HG03378 (cell line): ENCODE measurements around the gene SCD.

ENCODE experiments used
- ATAC-seq: cut with Tn5 transposase; IDR thresholded peaks from one replicate; pipeline ENCODE4 v1.9.1; 2021; ENCODE audit warnings: mild to moderate bottlenecking, moderate library complexity; ENCODE audit not compliant: unreplicated experiment

The SCD gene

DNA sequence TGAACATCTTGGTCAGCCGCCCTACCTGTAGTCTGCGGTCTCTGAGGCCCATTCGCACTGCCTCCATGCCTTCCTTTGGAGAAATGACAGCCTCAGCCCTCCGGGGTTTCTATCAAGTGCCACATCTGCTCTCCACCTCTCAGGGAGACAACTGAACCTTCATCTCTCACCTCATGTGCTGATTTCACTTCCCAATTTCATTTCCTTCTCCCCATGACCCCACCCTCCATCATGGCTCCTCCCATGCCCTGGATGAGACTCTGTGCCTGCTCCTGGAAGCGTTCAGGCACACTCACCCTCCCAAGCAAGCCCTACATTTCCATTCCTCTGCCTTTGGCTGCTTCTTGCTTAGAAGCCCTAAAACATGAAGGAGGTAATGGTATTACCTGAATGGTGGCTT lies 7.8 kb upstream of the SCD start:
- no peak for ATAC-seq

DNA sequence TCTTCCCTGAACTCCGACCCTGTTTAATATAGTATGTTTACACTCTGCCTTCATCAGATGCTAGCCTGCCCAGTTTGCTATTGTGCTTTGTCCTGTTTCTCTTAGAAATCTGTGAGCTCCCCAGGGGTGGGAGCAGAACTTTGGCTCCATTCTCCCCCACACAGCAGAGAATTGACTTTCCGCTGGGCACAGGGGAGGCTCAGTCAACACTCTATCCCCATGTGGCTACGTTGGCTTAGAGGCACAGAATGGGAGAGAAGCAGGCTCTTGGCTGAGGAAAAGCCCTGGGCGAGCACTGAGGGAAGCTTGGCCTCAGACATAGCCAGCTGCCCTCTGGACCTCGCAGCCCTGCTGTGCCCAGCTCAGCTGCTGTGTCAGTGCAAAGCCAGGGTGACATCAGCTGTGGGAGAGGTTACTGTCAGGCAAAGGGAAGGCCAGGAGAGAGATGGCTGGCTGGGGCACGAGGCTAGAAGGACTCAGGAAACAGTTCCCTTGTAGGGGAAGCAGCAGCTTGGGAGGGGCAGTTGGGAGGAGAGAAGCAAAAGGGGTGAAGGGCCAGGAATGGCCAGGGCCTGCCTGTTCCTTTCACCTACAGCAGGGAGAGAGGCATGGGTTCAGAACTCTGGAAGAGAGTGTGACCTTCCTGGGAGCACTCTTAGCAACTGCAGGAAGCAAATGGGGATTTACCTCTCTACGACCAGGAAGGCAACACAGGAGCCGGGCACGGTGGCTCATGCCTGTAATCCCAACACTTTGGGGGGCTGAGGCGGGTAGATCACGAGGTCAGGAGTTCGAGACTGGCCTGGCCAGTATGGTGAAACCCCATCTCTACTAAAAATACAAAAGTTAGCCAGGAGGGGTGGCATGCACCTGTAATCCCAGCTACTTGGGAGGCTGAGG lies 5.8 kb upstream of the SCD start:
- ATAC-seq, result no peak

DNA sequence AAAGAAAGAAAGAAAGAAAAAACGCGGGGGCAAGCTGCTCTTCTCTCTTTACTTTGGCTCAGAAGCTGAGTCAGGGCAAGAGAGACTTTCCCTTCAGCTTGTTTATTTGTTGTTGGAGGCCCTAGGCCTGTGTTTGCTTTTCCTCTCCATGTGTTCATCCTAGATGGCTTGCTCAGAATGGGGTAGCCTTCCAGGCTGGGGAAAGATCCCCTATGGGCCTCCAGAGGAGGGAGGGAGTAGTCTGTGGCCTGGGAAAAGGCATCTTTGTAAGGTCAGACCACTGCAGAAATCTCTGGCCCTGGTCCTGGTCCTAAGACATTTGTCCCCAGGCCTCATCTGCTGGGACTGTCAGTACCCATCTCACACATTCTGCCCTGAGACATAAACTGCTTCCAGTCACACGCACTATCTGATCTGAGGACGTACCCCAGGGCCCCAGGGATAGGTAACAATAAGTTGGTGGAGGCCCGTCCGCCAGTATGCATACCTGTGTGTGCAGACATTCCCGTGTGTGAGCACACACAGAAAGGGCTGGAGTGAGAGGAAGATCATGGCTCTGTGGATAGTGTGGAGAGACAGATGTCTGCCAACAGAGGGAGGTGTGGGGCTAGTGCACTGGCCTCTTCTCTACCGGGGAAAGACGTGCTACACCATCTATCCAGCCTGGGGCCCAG lies 4.9 kb upstream of the SCD start:
- no peak for ATAC-seq

DNA sequence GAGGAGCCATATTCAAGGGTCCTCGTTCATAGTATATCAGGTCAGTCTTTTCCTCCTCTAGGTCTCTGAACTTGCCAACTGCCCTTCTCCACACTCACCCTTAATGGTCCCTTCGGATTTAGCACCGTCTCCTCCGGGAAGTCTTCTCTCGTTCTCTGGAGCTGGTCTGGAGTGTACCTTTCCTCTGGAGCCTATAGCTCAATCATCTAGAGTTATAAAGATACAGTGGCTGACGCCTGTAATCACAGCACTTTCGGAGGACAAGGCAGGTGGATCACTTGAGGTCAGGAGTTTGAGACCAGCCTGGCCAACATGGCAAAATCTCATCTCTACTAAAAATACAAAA lies 4.4 kb upstream of the SCD start:
- no peak for ATAC-seq

DNA sequence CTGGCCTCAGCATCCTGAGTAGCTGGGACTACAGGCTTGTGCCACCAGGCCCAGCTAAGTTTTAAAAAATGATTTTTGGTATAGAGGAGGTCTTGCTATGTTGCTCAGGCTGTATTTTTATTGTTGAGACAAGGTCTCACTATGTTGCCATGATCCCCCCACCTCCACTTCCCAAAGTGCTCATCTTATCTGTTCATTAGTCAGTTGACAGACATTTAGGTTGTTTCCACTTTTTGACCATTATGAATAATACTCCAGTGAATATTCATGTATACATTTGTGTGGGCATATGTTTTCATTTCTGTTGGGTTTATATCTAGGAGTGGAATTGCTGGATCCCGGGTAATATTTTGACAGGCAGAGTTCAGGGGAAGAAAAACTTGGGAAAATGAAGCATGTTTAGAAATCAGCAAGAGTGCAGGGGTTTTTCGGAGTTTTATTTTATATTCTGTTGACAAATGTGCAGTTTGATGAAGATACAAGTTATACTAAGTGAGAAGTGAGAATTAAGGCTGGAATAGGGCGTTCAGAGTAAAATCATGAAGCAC lies 2.7 kb upstream of the SCD start:
- no peak for ATAC-seq

DNA sequence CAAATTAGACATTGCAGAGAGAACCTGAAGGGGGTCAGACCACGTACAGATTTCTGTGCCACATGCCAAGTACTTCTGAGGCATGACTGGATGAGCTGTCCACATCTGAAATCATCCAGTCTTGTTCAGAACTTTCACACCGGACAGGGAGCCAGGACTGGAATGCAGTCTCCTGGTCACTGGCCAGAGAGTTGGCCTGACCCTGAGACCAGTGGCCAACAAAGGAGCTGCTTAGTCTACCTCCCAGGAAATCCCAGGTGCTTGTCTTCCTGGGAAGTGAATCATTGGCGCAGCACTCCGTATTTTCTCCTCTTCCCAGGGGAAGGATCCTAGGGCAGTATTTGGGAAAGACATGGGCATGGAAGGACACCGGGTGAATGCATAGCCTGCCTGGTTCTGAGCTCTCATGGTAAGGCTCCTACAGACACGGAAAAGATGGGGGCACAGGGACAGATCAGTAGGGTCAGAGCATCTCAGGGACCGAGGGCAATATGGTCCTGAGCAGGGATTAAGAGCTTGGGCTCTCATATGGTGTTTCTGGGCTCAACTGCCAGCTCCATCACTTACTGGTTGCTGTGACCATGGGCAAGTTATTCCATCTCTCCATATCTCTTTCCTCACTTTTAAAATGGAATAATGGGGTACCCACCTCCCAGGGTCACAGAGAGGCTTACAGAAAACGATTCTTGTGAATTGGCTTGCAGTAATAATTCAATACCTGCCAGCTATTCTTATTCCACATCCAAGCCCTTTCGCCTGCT lies 1.3 kb upstream of the SCD start:
- ATAC-seq, result no peak

DNA sequence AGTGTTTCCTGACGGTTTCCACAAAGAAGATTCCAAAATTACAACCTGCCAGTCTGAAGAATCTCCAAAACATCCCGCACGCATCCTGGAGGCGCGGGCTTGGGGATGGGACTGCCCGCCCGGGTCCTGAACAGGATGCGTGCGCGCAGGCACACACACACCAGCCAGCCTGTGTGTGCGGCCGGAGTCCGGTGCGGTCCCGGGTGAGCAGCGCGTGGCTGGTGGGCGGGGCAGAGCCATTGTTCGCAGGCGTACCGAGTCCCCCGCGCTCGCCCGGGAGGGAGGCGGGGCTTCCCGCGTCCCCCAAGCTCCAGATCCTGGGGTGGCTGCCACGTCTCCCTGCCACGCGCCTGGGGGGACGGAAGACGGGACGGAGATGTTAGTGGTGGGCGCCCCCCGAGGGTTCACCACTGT lies 675 bp upstream of the SCD start:
- ATAC-seq, result peak; percentile 18

DNA sequence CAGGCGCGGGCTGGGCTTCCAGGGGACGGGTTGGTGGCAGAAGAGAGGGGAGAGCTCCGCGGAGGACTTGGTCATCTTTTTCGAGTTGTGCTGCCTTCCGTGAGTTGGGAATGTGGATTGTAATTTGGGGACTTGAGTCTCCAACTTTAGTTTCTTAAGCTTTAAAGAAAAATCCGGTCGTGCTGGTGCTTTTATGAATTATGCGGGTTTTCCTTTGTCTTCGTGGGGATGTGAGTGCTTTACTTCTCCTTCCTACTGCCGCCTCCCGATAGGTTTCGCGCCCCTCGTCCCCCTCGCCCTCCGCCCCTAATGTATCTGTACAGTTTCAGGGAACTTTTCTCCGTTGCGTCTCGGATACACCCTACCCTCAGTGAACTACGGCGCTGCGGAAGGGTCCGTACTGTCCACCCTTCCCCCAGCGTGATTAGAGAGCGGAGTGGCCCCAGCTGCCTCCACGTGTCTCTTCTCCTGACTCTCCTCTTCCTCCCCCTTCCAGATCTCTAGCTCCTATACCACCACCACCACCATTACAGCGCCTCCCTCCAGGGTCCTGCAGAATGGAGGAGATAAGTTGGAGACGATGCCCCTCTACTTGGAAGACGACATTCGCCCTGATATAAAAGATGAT lies 649 bp downstream of the SCD start:
- no peak for ATAC-seq

DNA sequence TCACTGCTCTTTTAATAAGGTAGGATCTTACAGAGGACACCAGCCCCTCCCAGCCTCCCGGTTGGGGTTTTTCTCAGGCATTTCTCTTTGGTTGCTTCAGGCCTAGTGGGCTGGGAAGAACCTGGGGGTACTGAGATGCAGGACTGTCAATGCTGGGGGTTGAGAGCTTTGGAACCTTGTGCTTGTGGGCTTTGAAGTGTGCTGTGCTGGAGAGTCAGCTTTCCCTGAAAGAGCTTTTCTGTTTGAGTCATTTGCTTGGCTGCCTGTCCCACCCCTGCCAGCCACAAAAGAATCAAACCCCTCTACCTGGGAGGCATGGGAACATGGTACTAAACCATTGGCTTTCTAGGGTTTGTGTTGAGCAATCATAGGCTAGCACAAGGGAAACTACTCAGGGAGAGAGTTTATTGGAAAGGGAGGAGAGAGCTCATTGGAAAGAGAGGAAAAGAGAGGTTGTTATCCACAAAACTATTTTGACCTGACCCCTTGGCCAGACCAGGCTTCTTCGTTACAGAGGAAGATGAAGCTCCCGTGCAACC lies 1.4 kb downstream of the SCD start:
- ATAC-seq, result no peak

DNA sequence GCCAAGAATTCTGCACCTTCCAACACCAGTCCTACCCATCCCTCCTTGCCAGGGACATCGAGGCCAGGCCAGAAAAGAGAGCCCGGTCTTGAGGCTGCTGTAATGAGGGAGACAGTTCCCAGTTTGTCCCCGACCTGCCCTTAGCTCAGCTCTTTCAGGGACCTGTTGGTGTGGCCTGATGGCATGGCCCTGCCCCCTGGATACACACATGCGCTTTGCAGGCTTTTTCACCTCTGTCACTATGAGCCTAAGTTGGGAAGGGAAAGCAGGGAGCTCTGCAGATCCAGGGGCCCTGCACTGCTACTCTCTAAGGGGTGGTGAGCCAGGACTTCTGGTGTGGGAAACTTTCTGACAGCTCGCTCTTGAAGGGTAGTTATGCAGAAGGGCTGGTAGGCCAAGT lies 2.1 kb downstream of the SCD start:
- ATAC-seq, result no peak

DNA sequence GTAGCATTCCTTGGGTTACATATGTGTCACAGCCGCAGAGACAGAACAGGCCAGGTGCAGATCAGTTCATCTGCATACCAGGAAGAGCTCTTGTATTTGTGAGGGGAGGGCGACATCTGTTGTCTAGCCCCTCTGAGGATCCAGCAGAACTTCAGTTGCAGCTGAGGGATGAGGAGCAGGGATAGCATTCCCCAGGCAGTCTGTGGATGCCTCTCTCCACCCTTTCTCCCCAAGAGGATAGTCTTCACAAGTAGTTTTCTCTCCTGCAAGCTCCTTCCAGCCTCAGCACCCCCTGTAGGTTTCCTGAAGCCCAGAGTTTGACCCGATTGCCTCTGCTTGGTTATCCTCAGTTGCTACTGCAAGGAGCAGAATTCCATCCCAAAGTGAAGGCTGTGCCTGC lies 2.6 kb downstream of the SCD start:
- ATAC-seq, result no peak

DNA sequence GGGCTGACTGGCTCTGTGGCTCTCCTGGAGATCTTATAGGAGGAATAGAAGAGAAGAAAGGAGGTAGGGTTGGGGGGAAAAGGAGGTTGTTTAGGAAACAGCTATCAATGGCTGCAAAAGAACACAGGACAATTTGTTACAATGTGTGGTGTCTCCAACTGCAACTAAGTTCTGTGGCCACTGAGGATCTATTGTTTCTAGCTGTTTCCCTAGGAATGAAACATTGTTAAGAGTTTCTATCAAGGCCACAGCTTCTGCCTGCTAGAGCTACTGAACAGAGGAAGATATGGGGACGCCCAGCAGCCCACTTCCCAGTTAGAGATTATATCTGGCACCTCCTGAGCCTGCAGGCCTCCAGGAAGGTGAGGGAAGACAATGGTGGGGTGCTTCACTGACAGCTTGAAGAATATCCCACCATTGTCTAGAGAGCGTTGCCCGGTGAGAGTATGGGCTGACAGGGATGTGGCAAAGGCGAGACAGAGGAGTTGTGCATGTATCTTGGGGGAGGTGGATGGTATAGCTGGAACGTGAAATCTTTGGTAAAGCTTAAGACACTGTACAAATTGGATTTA lies 4.0 kb downstream of the SCD start:
- ATAC-seq, result no peak

DNA sequence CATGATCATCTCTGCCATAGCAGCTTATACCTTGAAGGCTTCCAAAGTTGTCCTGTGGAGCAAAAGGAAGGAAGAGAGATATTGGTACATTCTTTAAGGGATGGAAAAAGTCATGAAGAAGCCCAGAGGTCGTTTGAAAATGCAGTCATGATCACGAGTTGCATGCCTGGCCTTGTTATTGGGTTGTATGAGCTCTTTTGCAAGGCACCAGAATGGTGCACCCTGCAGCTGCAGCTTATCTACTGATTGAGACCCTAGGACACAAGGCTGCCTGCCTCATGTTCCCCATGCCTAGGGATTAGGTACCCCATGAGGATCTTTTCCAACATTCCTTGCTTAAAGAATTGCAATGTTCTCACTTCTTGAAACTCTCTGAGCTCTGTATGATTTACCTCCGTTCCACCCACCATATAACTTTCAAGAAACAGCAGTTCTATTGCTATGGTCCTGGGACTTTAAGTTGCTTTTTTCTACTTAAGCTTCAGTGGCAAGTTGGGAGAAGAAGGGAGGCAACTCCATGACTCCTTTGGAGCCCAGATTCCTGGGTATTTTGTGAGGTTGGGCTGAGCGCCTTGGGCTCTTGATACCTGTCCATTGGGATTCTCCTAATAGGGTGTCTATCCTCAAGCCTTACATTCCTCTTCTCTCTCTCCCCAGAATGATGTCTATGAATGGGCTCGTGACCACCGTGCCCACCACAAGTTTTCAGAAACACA lies 6.9 kb downstream of the SCD start:
- no peak for ATAC-seq

DNA sequence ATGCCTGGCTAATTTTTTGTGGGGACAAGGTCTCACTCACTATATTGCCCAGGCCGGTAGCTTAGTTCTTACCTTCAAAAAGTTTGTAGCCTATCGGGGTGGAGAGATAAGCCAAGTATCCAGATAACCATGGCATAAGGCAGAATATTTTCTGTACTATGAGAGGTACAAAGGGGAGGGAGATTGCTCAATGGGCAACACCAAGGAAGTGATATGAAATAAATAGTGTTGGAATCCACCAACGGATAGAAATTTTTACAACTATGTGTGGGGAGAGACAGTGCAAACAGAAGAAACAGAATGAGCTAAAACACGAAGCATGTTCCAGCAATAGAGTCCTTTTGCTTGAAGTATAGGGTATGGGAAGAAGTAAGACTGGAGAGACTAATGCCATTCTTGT lies 8.1 kb downstream of the SCD start:
- ATAC-seq, result no peak

DNA sequence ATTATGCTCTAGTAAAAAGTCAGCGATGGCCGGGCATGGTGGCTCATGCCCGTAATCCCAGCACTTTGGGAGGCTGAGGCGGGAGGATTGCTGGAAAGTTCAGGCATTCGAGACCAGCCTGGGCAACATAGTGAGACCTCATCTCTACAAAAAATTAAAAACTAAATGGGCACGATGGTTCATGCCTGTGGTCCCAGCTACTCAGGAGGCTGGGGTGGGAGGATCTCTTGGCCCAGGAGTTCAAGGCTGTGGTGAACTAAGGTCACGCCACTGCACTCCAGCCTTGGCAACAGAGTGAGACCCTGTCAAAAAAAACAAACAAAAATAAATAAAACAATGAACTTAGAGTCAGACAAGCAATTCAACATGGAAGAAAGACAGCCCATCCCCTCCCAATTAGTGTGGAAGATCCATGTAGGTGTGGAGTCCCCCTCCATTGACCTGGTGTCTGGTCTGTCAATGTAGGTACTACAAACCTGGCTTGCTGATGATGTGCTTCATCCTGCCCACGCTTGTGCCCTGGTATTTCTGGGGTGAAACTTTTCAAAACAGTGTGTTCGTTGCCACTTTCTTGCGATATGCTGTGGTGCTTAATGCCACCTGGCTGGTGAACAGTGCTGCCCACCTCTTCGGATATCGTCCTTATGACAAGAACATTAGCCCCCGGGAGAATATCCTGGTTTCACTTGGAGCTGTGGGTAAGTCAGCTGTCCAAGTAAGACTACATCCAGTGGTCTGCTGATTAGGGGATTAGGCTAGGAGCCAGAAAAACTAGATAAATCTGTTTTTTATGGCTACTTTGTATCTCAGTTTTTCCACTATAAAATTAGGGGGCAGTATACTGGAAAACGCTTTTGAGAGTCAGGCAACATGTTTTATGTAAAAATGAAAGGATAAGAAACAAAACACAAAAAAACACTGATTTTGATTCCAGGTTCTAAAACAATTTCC lies 9.3 kb downstream of the SCD start:
- ATAC-seq, result no peak

DNA sequence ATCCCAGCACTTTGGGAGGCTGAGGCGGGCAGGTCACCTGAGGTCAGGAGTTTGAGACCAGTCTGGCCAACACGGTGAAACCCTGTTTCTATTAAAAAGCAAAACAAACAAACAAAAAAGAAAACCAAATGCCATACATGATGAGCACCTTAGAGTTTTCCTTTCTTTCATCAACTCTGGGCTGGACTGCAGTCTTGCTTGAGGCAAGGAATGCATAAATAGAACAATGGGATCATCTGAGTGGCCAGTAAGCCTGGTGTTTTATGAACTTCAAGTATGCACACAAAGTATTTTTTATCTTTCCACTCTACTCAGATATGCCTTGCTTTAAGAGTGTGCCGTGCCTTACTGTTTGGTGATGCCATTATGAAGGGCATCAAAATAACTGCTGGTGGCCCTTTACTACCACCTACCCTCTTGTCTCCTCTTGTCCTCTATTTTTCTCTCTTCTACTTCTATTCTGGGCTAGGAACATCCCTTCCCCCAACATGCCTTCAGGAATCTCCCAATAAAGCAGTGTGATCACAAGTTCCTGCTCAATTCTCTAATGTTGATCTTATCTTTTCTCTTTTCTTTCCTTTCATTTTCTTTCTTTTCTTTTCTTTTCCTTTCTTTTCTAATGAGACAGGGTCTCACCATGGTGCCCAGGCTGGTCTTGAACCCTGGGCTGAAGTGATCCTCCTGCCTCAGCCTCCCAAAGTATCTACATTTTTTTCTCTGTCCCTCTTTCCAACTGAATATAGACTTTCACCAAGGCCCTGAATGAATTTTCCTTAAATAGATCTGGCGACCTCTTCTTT lies 10.2 kb downstream of the SCD start:
- no peak for ATAC-seq

DNA sequence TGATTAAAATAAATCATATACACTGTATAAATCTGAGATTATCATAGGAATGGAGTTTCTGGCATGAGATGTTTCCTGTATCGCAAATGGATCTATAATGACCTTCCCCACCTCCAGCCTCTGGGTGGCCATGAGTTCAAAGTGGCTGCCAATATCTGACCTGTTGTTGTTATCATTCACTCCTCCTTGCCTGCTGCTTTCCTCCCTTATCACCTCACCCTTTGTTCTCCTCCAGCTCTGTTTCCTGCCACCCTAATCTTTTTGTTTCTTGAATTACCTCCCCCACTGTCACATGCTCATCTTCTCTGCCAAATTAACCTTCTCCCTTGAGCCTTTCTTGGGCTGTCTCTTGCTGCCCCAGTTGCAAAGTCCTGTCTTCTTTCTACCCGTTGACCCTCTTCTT lies 12.0 kb downstream of the SCD start:
- ATAC-seq, result no peak
